Measurements from ENCODE around the gene P2RX5. TPM values are rescaled to one million over a fixed set of nuclear protein-coding genes. Genes with fewer than 3 reads are reported as not detected.
"Not testable (repeated sequence)": the region's sequence is repeated elsewhere in the genome, so short reads cannot be mapped to it uniquely, and the experiment has no call there.

P2RX5 gene
- total RNA-seq, 1 donor from 2014 or later = 92.8 TPM

DNA sequence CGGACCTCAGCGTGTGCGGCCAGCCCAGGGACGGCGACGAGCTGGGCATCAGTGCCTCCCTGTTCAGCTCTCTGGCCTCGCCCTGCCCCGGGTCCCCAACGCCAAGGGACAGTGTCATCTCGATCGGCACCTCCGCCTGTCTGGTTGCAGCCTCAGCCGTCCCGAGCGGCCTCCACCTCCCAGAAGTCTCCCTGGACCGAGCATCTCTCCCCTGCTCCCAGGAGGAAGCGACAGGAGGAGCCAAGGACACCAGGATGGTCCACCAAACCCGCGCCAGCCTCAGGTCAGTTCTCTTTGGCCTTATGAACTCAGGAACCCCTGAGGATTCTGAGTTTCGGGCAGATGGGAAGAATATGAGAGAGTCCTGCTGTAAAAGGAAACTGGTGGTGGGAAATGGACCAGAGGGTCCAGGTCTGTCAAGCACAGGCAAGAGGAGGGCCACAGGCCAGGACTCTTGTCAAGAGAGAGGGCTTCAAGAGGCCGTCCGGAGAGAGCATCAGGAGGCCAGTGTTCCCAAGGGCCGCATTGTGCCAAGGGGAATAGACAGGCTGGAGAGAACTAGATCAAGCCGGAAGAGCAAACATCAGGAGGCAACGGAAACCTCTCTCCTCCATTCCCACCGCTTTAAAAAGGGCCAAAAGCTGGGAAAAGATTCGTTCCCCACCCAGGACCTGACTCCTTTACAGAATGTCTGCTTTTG, 28.6 kb upstream of the P2RX5 start:
- DNase-seq = no peak
- H3K9me3 Mint-ChIP-seq = no peaks in the 10 kb centered on the region
- no peaks in the 10 kb centered on the region for H3K27me3 Mint-ChIP-seq
- peaks cover 61% of the 10 kb centered on the region for H3K36me3 Mint-ChIP-seq (ENCODE audit: low read depth)
- H3K4me3 Mint-ChIP-seq = peak overlapping the region; percentile 87
- peaks cover 43% of the 10 kb centered on the region for H3K4me1 Mint-ChIP-seq
- intact Hi-C loops (cut with micrococcal nuclease) = loop anchor here (5.0 kb wide), 1 partner anchor 238 kb away; the partner anchor contains the start of gene ATP2A3
- peak overlapping the region; percentile 68 for H3K27ac Mint-ChIP-seq

DNA sequence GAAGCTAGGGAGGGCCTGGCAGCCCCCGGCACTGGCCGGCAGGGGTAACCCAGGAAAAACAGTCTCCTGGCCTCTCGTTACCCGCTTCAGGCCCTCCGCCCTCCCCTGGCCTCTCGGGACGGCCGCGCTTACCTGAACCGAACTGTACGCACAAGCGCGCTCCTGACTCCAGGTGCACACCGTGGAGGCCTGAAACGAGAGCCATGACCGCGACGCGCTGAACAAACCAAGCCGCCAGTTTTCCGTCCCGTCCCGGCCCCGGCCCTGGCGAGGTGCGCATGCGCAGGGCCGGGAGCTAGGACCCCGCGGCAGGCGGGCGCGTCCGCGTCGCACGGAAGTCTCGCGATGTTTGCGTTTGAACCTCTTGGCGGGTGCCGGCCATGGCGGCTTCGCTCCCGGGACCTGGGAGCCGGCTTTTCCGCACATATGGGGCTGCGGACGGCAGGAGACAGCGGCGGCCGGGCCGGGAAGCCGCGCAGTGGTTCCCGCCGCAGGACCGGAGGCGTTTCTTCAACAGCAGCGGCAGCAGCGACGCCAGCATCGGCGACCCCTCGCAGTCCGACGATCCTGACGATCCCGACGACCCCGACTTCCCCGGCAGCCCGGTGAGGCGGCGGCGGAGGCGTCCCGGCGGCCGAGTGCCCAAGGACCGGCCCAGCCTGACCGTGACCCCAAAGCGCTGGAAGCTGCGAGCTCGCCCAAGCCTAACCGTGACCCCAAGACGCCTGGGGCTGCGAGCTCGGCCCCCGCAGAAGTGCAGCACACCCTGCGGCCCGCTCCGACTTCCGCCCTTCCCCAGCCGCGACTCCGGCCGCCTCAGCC, 27.8 kb upstream of the P2RX5 start, which contains the start of gene HASPIN:
HASPIN (plus strand) TSS at position 348 of the 822 bp plus-strand sequence; CDS start at position 381, 33 bp downstream.
- Mint-ChIP-seq H3K36me3 (ENCODE audit: low read depth) (peaks cover 60% of the 10 kb centered on the region), H3K4me3 (peak within 1 kb of the TSS; percentile 87), H3K4me1 (peaks cover 45% of the 10 kb centered on the region), H3K9me3 (no peaks in the 10 kb centered on the region), H3K27me3 (no peaks in the 10 kb centered on the region), H3K27ac (peak within 1 kb of the TSS; percentile 68)
- peak; percentile 98 for DNase-seq
- intact Hi-C loops (cut with micrococcal nuclease) = loop anchor here (1.0 to 5.0 kb wide), 3 partner anchors 12 to 239 kb away; partner anchors contain the start of gene ATP2A3

DNA sequence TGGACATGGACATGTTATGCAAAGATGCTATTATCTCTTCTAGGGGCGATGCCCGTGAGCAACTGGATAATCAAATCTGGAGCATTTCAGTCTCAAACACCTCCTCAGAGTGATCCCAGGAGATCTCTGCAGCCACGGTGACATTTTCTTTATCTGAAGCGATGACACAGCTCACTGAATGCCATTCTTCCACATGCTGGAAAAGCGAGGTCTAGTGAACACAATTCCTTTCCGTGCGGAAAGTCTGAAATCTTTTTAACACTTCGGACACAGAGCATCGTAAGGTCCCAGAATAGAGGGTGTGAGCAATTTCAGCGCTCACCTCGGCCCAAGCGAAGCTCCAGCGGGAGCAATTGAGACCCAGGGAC, 27.2 kb upstream of the P2RX5 start:
- Mint-ChIP-seq H3K9me3 (no peaks in the 10 kb centered on the region), H3K4me1 (peaks cover 49% of the 10 kb centered on the region), H3K36me3 (ENCODE audit: low read depth) (peaks cover 66% of the 10 kb centered on the region), H3K27me3 (no peaks in the 10 kb centered on the region), H3K4me3 (peak overlapping the region; percentile 87), H3K27ac (peak overlapping the region; percentile 68)
- DNase-seq = no peak
- intact Hi-C loops (cut with micrococcal nuclease) = loop anchor here (1.0 to 5.0 kb wide), 3 partner anchors 12 to 239 kb away; partner anchors contain the start of gene ATP2A3

DNA sequence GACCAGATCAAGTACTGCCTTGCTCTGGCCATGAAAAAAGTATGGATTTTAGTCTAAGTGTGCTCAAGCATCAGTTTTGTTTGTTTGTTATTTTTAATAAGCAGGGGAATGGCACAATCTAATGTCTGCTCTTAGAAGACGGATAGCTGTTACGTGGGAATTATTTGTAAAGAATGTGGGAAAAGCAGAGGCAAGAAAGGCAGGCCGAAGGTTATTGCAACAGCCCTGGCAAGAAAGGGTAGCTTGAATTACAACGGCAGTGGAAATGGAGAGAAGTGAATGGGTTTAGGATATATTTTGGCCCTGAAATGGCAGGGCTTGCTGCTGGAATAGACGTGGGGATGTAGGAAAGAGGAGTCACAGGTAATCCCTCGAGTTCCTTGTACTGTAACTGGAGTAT, 26.8 kb upstream of the P2RX5 start:
- Mint-ChIP-seq H3K27me3 (no peaks in the 10 kb centered on the region), H3K36me3 (ENCODE audit: low read depth) (peaks cover 67% of the 10 kb centered on the region), H3K4me1 (peaks cover 50% of the 10 kb centered on the region), H3K27ac (peak overlapping the region; percentile 68), H3K4me3 (peak overlapping the region; percentile 87), H3K9me3 (no peaks in the 10 kb centered on the region)
- DNase-seq = no peak
- intact Hi-C loops (cut with micrococcal nuclease) = loop anchor here (1.0 to 5.0 kb wide), 3 partner anchors 11 to 240 kb away; partner anchors contain the start of gene ATP2A3

DNA sequence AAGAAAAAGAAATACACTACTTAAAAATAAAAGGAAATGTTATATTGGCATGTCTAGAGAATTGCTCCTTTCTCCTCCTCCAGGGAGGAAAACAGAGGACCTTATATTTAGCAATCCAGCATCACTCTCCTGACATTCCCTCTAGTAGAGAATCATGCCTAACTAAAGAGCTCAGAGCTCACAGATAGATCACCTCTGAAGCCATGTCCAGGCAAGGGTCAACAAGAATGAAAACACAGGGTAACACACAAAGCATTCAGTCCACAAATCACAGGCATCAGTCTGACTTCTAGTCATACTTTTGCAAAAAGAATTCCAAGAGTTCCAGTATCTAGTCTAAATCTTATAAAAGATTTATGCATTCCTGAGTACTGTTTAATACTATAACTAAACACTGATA, 23.3 kb upstream of the P2RX5 start:
- Mint-ChIP-seq H3K27ac (no peak overlapping the region), H3K27me3 (no peaks in the 10 kb centered on the region), H3K36me3 (ENCODE audit: low read depth) (peaks cover 74% of the 10 kb centered on the region), H3K4me3 (peak overlapping the region; percentile 17), H3K4me1 (peaks cover 53% of the 10 kb centered on the region), H3K9me3 (no peaks in the 10 kb centered on the region)
- DNase-seq = no peak
- intact Hi-C loops (cut with micrococcal nuclease) = no loop called here

DNA sequence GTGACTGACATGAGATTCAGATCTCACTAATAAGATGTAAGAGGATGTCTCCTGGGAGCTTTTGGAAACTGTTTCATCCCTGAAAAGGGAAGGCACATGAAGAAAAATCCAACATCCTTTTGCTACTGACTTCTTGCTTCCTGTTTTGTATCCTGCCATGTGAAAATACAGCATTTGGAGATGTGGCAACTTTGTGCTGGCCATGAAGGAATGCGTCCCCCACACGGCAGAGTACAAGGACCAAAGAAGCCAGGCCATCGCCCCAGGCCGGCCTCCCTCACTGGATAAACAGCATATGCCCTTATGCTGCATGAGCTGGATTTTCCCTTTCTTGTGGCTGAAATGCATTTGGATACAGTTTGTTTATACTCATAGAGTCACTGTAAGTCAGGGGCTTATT, 22.2 kb upstream of the P2RX5 start:
- peak overlapping the region; percentile 12 for H3K27ac Mint-ChIP-seq

DNA sequence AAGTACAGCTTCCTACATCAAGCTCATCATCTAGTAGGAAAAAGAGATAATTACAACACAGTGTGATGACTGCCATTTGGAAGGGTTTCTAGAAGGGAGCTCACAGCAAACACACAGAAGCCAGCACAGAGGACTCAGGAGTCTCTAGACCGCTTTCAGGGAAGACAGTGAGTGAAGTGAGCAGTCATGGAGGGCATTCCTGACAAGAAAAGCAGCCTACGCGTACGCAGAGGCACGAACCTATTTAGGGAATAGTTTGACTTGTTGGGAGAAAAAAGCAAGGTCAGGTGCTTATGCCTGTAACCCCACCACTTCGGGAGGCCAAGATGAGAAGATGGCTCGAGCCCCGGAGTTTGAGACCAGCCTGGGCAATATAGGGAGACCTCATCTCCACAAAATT, 19.3 kb upstream of the P2RX5 start:
- peak overlapping the region; percentile 78 for H3K27ac Mint-ChIP-seq
- no peaks in the 10 kb centered on the region for H3K27me3 Mint-ChIP-seq
- peak overlapping the region; percentile 45 for H3K4me3 Mint-ChIP-seq
- H3K36me3 Mint-ChIP-seq (ENCODE audit: low read depth) = peaks cover 75% of the 10 kb centered on the region
- peaks cover 63% of the 10 kb centered on the region for H3K4me1 Mint-ChIP-seq
- intact Hi-C loops (cut with micrococcal nuclease) = no loop called here
- no peak for DNase-seq
- H3K9me3 Mint-ChIP-seq = no peaks in the 10 kb centered on the region

More for the DNA sequence above, 22.2 kb upstream of the P2RX5 start:
- Mint-ChIP-seq H3K27me3 (no peaks in the 10 kb centered on the region), H3K36me3 (ENCODE audit: low read depth) (peaks cover 78% of the 10 kb centered on the region), H3K9me3 (no peaks in the 10 kb centered on the region), H3K4me1 (peaks cover 56% of the 10 kb centered on the region), H3K4me3 (no peak overlapping the region)
- no peak for DNase-seq
- intact Hi-C loops (cut with micrococcal nuclease) = no loop called here

DNA sequence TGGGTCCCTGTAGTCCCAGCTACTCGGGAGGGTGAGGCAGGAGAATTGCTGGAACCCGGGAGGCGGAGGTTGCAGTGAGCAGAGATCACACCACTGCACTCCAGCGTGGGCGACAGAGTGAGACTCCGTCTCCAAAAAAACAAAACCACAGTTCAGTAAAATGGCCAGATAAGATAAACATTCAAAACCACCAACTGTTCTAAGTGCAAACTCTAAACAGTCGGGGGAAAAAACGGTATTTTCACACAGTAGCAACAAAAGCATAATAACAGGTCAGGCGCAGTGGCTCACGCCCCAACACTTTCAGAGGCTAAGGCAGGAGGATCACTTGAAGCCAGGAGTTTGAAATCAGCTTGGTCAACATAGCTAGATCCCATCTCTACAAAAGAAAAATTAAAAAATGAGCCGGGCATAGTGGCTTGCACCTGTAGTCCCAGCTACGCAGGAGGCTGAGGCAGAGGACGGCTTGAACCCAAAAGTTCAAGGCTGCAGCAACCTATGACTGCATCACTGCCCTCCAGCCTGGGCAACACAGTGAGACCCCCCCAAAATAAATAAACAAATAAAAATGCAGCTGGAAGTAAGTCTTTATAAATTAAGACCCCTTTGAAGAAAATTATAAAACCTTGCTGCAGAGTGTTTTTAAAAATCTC, 17.0 kb upstream of the P2RX5 start:
- intact Hi-C loops (cut with micrococcal nuclease) = no loop called here
- H3K4me3 Mint-ChIP-seq = peak overlapping the region; percentile 71
- peaks cover 59% of the 10 kb centered on the region for H3K36me3 Mint-ChIP-seq (ENCODE audit: low read depth)

DNA sequence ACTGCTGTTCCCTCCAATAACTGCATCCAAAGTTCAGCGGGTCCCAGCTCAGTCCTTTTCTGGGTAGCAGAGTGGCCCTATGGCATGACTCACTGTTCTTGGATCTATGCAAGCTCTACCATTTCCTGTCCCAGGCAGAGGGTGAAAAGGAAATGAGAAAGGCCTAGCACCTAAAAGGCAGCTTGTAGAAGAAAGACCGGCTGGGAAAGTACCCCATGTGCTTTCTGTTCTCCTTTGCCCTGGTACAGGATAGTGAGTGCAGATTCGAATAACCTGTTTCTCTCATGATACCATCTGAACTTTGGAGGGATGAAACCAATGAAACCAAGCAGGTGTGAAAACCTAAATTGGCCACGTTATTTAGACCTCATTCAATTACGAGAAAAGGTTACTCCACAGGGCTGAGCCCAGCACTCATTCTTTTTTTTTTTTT, 15.0 kb upstream of the P2RX5 start:
- no peaks in the 10 kb centered on the region for H3K27me3 Mint-ChIP-seq
- H3K36me3 Mint-ChIP-seq (ENCODE audit: low read depth) = peaks cover 43% of the 10 kb centered on the region
- peak overlapping the region; percentile 85 for H3K27ac Mint-ChIP-seq
- intact Hi-C loops (cut with micrococcal nuclease) = loop anchor here (1.0 to 2.0 kb wide), 5 partner anchors 12 to 74 kb away; partner anchors contain the start of genes CTNS, EMC6, HASPIN and P2RX5
- DNase-seq = peak; percentile 94
- peak overlapping the region; percentile 59 for H3K4me3 Mint-ChIP-seq
- peaks cover 51% of the 10 kb centered on the region for H3K4me1 Mint-ChIP-seq
- H3K9me3 Mint-ChIP-seq = no peaks in the 10 kb centered on the region

More for the DNA sequence above, 17.0 kb upstream of the P2RX5 start:
- peak; percentile 78 for DNase-seq
- H3K27ac Mint-ChIP-seq = peak overlapping the region; percentile 89
- peaks cover 64% of the 10 kb centered on the region for H3K4me1 Mint-ChIP-seq
- no peaks in the 10 kb centered on the region for H3K27me3 Mint-ChIP-seq
- no peaks in the 10 kb centered on the region for H3K9me3 Mint-ChIP-seq

DNA sequence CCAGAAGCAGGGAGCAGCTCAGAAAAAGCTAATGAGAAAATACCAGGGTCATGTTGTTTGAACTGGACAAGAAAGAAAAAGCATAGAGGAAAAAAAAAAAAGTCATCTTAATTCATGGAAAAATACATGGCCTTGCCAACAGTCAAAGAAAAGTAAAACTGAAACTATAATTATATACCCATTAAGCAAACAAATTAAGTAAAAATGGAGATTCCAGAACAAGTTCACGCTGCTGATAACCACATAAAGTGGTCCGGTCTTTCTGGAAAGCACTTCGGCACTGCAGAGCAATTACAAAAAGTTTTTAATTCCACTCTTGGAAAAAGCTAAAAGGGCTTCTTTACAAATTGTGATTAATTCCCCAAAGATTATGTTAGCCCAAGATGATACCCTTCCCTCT, 12.4 kb upstream of the P2RX5 start:
- no peak for DNase-seq
- H3K4me1 Mint-ChIP-seq = peaks cover 41% of the 10 kb centered on the region
- intact Hi-C loops (cut with micrococcal nuclease) = no loop called here
- peak overlapping the region; percentile 37 for H3K27ac Mint-ChIP-seq
- H3K9me3 Mint-ChIP-seq = no peaks in the 10 kb centered on the region
- peak overlapping the region; percentile 22 for H3K4me3 Mint-ChIP-seq
- H3K36me3 Mint-ChIP-seq (ENCODE audit: low read depth) = peaks cover 39% of the 10 kb centered on the region
- H3K27me3 Mint-ChIP-seq = no peaks in the 10 kb centered on the region

DNA sequence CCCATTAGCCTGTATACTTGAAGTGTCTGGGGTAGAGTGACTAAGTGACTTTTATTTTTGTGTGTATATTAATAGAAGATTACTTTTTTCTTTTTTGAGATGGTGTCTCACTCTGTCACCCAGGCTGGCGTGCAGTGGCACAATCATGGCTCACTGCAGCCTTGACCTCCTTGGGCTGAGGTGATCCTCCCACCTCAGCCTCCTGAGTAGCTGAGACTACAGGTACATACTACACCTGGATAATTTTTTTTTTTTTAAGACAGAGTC, 9.7 kb upstream of the P2RX5 start:
- H3K9me3 Mint-ChIP-seq; intact Hi-C loops (cut with micrococcal nuclease); H3K27ac Mint-ChIP-seq; H3K27me3 Mint-ChIP-seq; H3K4me3 Mint-ChIP-seq; DNase-seq: not testable (repeated sequence)
- Mint-ChIP-seq H3K4me1 (peaks cover 25% of the 10 kb centered on the region), H3K36me3 (ENCODE audit: low read depth) (peaks cover 37% of the 10 kb centered on the region)

DNA sequence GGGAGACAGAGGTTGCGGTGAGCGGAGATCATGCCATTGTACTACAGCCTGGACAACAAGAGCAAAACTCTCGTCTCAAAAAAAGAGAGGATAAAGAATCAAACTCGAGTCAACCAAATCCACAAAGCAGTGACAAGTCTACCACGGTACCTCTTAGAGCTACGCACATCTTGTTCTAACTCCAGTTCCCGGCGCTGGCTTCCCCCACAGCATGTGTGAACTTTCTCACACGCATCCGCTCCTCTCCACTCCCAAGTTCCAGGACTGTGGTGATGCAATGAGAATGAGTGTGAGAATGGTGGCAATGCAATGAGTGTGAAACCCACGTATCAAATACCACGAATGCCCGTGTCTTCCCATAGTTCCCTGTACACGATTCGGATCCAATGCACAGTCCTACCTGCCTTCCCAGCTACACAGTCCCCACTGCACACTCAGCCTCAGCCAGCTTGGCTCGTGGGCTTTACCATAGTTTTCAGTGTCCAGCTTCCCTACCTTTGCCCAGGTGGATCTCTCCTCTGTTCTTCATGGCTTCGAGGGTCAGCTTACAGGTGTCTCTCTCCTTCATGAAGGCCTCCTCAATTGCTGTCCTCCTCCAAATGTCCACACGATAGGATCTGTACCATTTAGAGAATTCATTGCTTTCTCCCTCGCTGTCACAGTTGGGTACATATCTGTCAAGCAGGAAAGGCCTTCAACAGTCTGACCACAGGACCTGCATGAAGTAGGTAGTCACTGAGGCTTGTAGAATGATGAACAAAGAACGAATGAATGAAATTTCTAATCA, 9.2 kb upstream of the P2RX5 start:
- Mint-ChIP-seq H3K27me3 (no peaks in the 10 kb centered on the region), H3K27ac (no peak overlapping the region), H3K36me3 (ENCODE audit: low read depth) (peaks cover 38% of the 10 kb centered on the region), H3K9me3 (peaks cover 3% of the 10 kb centered on the region), H3K4me3 (no peak overlapping the region), H3K4me1 (peaks cover 22% of the 10 kb centered on the region)
- intact Hi-C loops (cut with micrococcal nuclease) = no loop called here
- DNase-seq = no peak

DNA sequence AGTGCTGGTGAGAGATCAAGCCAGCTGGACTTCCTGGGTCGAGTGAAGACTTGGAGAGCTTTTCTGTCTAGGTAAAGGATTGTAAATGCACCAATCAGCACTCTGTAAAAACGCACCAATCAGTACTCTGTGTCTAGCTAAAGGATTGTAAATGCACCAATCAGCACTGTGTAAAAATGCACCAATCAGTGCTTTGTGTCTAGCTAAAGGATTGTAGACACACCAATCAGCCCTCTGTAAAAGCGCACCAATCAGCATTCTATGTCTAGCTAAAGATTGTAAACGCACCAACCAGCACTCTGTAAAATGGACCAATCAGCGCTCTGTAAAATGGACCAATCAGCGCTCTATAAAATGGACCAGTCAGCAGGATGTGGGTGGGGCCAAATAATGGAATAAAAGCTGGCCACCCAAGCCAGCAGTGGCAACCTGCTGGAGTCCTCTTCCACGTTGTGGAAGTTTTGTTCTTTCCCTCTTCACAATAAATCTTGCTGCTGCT, 6.1 kb upstream of the P2RX5 start:
- DNase-seq; H3K9me3 Mint-ChIP-seq; H3K27me3 Mint-ChIP-seq; intact Hi-C loops (cut with micrococcal nuclease); H3K27ac Mint-ChIP-seq; H3K4me1 Mint-ChIP-seq; H3K4me3 Mint-ChIP-seq: not testable (repeated sequence)
- peaks cover 37% of the 10 kb centered on the region for H3K36me3 Mint-ChIP-seq (ENCODE audit: low read depth)
